Upper lobe of left lung (tissue), 4 donors: ENCODE measurements around the gene MYO1C.

Source experiments
- CTCF ChIP-seq, 6 experiments: fragments of 450-650 bp in 4 of 6; fragments of 200-600 bp in 2 of 6; sonication (generic) in 2 of 6; IDR thresholded peaks; one replicate each; pipeline ENCODE4 v1.5.1; 2016 to 2019; ENCODE audit warnings: antibody characterized with exemption in 6 of 6
- EP300 ChIP-seq, 4 donors: sonication (generic); formaldehyde crosslinking; IDR thresholded peaks; one replicate each; pipeline ENCODE4 v1.5.1; 2017; ENCODE audit warnings: antibody characterized with exemption in 4 of 4, control low read depth in 2 of 4

DNA sequence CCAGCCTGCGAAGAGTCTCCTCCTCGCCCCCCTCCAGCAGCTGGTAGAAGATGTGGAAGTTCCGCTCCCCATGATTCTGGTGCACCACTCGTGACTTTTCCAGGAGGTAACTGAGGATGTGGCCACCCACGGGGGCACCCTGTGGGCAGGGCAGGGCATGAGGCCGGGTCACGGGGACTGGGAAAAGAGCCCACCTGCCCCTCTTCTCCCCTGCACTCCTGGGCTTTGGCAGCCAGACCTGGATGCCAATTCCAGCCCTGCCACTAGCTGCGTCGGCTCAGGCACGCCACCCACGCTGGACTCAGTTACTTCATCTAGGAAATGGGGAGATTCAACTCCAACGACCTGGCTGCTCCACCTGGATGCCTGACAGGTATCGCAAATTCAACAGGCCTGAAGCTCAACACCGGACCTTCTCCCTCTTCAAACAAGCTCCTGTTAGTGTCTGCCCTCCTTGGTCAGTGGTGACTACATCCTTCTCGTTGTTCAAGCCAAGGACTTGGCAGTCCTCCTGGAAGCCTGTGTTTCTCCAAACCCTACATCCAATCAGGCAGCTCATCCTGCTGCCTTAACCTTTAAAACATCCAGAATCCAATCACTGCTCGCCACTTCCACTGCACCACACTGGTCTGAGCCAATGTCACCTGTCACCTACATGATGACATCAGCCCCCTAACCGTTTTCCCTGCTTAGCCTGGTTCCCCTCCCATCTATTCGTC is 11.6 kb downstream of the MYO1C start:
- no peak for TF ChIP-seq EP300 (IDR thresholded peaks at IDR 0.05)
- no peak for TF ChIP-seq CTCF (IDR thresholded peaks at IDR 0.05)
